ENCODE measurements around the gene FUT7. TPM values are rescaled to one million over a fixed set of nuclear protein-coding genes. Genes with fewer than 3 reads are reported as not detected.

FUT7 gene
- total and polyA plus RNA-seq, 2 of the 8 experiments (the other 6 are each of a cell fraction or from before 2014, with no cell fraction given) = not detected

- no peak overlapping the region for H2AK5ac ChIP-seq (ENCODE audit: low read depth, low read length)
- WGBS, 2 experiments (ENCODE audit: extremely low coverage in 1 of 2, insufficient coverage in 1 of 2, insufficient read length in 1 of 2, insufficient replicate concordance in 2 of 2, low coverage in 1 of 2, low lambda C conversion rate in 2 of 2, missing lambda C conversion rate in 1 of 2) = 78% methylated on average over 11 of the region's 13 CpGs; no CpG with 5 or more reads in 1 of the 2 experiments
- no peak overlapping the region for H2BK20ac ChIP-seq (ENCODE audit: low read length)
- peak overlapping the region; percentile 84 for H4K91ac ChIP-seq (replicated peaks; ENCODE audit: insufficient read length, low read length)
- H3K4me3 ChIP-seq (ENCODE audit: extremely low read depth in 1 of 4, insufficient read depth in 2 of 4, low read depth in 3 of 4, low read length in 4 of 4) = peak overlapping the region in 1 of 4 experiments; percentile 57; a peak in 2 of 8 replicates
- FAIRE-seq (no peak), DNase-seq (ENCODE audit: low read depth in 1 of 2, low spot score in 2 of 2) (no peak)
- peaks cover 13% of the 10 kb centered on the region; the same call in 1 of the 2 replicates for H3K23me2 ChIP-seq (ENCODE audit: low read depth, low read length)
- peaks cover 20 to 49% (median 34%) of the 10 kb centered on the region in 4 experiments for H3K27me3 ChIP-seq (replicated peaks in 1 of 4; ENCODE audit: control insufficient read depth in 3 of 4, extremely low read depth in 1 of 4, insufficient read depth in 3 of 4, low read length in 3 of 4)
- H3K4me1 ChIP-seq (replicated peaks in 1 of 4; ENCODE audit: control insufficient read depth in 3 of 4, insufficient read depth in 4 of 4, low read length in 3 of 4) = peaks cover 0 to 20% (median 12%) of the 10 kb centered on the region in 4 experiments; a peak in 6 of 7 replicates
- POLR2A ChIA-PET (ENCODE audit: partially characterized antibody) = interaction anchor here (1.1 kb wide), 2 partner anchors 13 to 232 kb away, joined by 3 read pairs; no protein-coding TSS in a partner anchor
- H3K18ac ChIP-seq (ENCODE audit: extremely low read depth, low read length) = no peak overlapping the region
- no peaks in the 10 kb centered on the region; a peak in 1 of 8 replicates for H3K36me3 ChIP-seq (ENCODE audit: control insufficient read depth in 2 of 4, insufficient read depth in 4 of 4, low read length in 3 of 4)
- H3K79me1 ChIP-seq (ENCODE audit: low read depth, low read length) = no peaks in the 10 kb centered on the region
- H3K23ac ChIP-seq (ENCODE audit: insufficient read length) = no peak overlapping the region
- H4K20me1 ChIP-seq (replicated peaks in 1 of 2; ENCODE audit: control insufficient read depth in 1 of 2, insufficient read depth in 2 of 2, low read length in 2 of 2) = peaks cover 0 to 7% of the 10 kb centered on the region in 2 experiments
- no peak overlapping the region for H2BK12ac ChIP-seq (ENCODE audit: low read depth, low read length)
- H2BK120ac ChIP-seq (replicated peaks; ENCODE audit: low read depth, low read length) = no peak overlapping the region
- no peak overlapping the region for H2AFZ ChIP-seq (ENCODE audit: low read length)
- CTCF ChIA-PET (ENCODE audit: partially characterized antibody) = interaction anchor here (0.7 to 2.1 kb wide), 3 partner anchors 9 to 29 kb away, joined by 3 to 10 read pairs (median 8); partner anchors contain the start of gene SAPCD2
- H2BK5ac ChIP-seq (ENCODE audit: low read depth, low read length) = no peak overlapping the region
- H3K27ac ChIP-seq (ENCODE audit: low read depth, low read length) = no peak overlapping the region
- H3K56ac ChIP-seq (replicated peaks; ENCODE audit: insufficient read length, low read depth, low read length) = no peak overlapping the region
- H3K79me2 ChIP-seq (ENCODE audit: control insufficient read depth in 1 of 2, insufficient read depth in 2 of 2, low read length in 2 of 2) = no peaks in the 10 kb centered on the region
- H3K9ac ChIP-seq (replicated peaks in 1 of 4; ENCODE audit: extremely low read depth in 1 of 4, low read depth in 3 of 4, low read length in 3 of 4) = no peak overlapping the region
- H3K4me2 ChIP-seq (ENCODE audit: insufficient read depth in 1 of 2, low read depth in 2 of 2, low read length in 2 of 2) = peak overlapping the region; percentile 97 to 99
- H3K14ac ChIP-seq (ENCODE audit: insufficient read length) = no peak overlapping the region
- H3K9me3 ChIP-seq (ENCODE audit: insufficient read depth in 2 of 2, low read depth in 1 of 2, low read length in 1 of 2) = no peaks in the 10 kb centered on the region
- H4K8ac ChIP-seq (ENCODE audit: extremely low read depth, insufficient read depth, low read length) = no peak overlapping the region; the same call in 1 of the 2 replicates
- H2BK15ac ChIP-seq (ENCODE audit: low read length) = 0 out of 2 replicates have a peak overlapping the region, but pooled peaks have one; percentile 16
- no peak overlapping the region for H4K5ac ChIP-seq (ENCODE audit: insufficient read length, low read depth, low read length)
- peak overlapping the region; percentile 85 for H3K4ac ChIP-seq (replicated peaks; ENCODE audit: insufficient read length, low read depth, low read length)
- TF ChIP-seq NRF1 (IDR thresholded peaks at IDR 0.05; ENCODE audit: low read depth, low read length) (no peak), CHD1 (IDR thresholded peaks at IDR 0.05; ENCODE audit: low read depth, low read length) (no peak), TBP (IDR thresholded peaks at IDR 0.05; ENCODE audit: low read depth, low read length) (no peak), RFX5 (IDR thresholded peaks at IDR 0.05; ENCODE audit: borderline replicate concordance, low read depth, low read length) (no peak), ZNF274 (IDR thresholded peaks at IDR 0.05; ENCODE audit: borderline replicate concordance, extremely low read depth, low read length) (no peak), CTBP2 (IDR thresholded peaks at IDR 0.05; ENCODE audit: borderline replicate concordance, insufficient read depth, insufficient read length, low read length) (no peak), SUZ12 (IDR thresholded peaks at IDR 0.05; ENCODE audit: low read length) (no peak), FOSL1 (IDR thresholded peaks at IDR 0.05; ENCODE audit: insufficient read depth, low read depth, low read length) (no peak), KDM1A (IDR thresholded peaks at IDR 0.05; ENCODE audit: borderline replicate concordance, low read length) (no peak), EGR1 (IDR thresholded peaks at IDR 0.05; ENCODE audit: borderline replicate concordance, low read depth, low read length) (no peak), SIN3A (conservative IDR thresholded peaks at IDR 0.05 in 1 of 2, IDR thresholded peaks at IDR 0.05 in 1 of 2; ENCODE audit: low read depth in 1 of 2, low read length in 2 of 2) (no peak), CBX5 (IDR thresholded peaks at IDR 0.05; ENCODE audit: low read depth, low read length) (no peak), POLR2A (IDR thresholded peaks at IDR 0.05; ENCODE audit: control extremely low read depth in 1 of 2, low read depth in 2 of 2, low read length in 2 of 2) (no peak), POLR2AphosphoS5 (IDR thresholded peaks at IDR 0.05; ENCODE audit: low read depth, low read length) (no peak), TCF12 (IDR thresholded peaks at IDR 0.05; ENCODE audit: low read depth, low read length) (no peak)
Measured at GRCh38 chr9:137079401-137079787, 47.5 kb upstream of the FUT7 start.
